Panc1 (cell line): Measurements from ENCODE around the gene SCYGR5. TPM values are rescaled to one million over a fixed set of nuclear protein-coding genes. Genes with fewer than 3 reads are reported as not detected.

Experiments
- ATAC-seq: fragments of 200-7000 bp; cut with Tn5 transposase; 2 replicates; pipeline ENCODE4 v1.9.1; 2020; ENCODE audit warnings: mild to moderate bottlenecking, moderate library complexity
- BruUV-seq: library from RNA; stranded (reverse); fragments of 400-500 nt; replicated peaks from 2 replicates; lab custom pipeline; 2021; lab: Mats Ljungman, UMichigan
- CTCF ChIA-PET: fragments of 300-600 bp; sonication (Branson Sonifier 250); formaldehyde crosslinking; loops from one replicate; lab custom pipeline; 2022; ENCODE audit warnings: antibody characterized with exemption; lab: Charles Lee
- POLR2A ChIA-PET: fragments of 300-600 bp; sonication (Branson Sonifier 250); formaldehyde crosslinking; loops from one replicate; lab custom pipeline; 2022; ENCODE audit warnings: antibody characterized with exemption; lab: Charles Lee
- DNase-seq: peaks from one replicate; pipeline ENCODE4 v3.0.0-alpha.2; 2010; ENCODE audit warnings: low read depth, low spot score
- H3K27ac ChIP-seq: 2 replicates; pipeline ENCODE4 v1.5.1; 2011; ENCODE audit warnings: mild to moderate bottlenecking, low read length, inconsistent platforms
- H3K27me3 ChIP-seq: fragments of 200-500 bp; sonication (Bioruptor generic); 2 replicates; pipeline ENCODE4 v1.6.0; 2014; ENCODE audit warnings: low read length, inconsistent platforms; ENCODE audit not compliant: control insufficient read depth, insufficient read depth
- H3K36me3 ChIP-seq: fragments of 200-500 bp; sonication (Bioruptor generic); 2 replicates; pipeline ENCODE4 v1.5.1; 2014; ENCODE audit warnings: inconsistent platforms, mild to moderate bottlenecking, low read length, moderate library complexity; ENCODE audit not compliant: control insufficient read depth, insufficient read depth
- H3K4me1 ChIP-seq: 2 replicates; pipeline ENCODE4 v1.5.1; 2011; ENCODE audit warnings: inconsistent platforms, mild to moderate bottlenecking, low read length, moderate library complexity; ENCODE audit not compliant: control insufficient read depth, insufficient read depth
- H3K4me3 ChIP-seq, 2 experiments: 2 replicates each; pipeline ENCODE4 v1.5.1; 2011 to 2012; ENCODE audit warnings: low read depth in 2 of 2, low read length in 2 of 2, mild to moderate bottlenecking in 2 of 2, inconsistent platforms in 1 of 2, moderate library complexity in 1 of 2
- H3K9me3 ChIP-seq: fragments of 200-500 bp; sonication (Bioruptor generic); 2 replicates; pipeline ENCODE4 v1.5.1; 2014; ENCODE audit warnings: low read depth, mild to moderate bottlenecking, inconsistent platforms, low read length, moderate library complexity; ENCODE audit not compliant: control insufficient read depth, insufficient read depth
- CTCF ChIP-seq: fragments of 450-650 bp; IDR thresholded peaks from 2 replicates; pipeline ENCODE4 v1.5.1; 2017; ENCODE audit warnings: mild to moderate bottlenecking
- POLR2AphosphoS5 ChIP-seq: IDR thresholded peaks from 2 replicates; pipeline ENCODE4 v1.6.1; 2012; ENCODE audit warnings: mild to moderate bottlenecking, low read depth, low read length, moderate library complexity
- SIN3A ChIP-seq: IDR thresholded peaks from 2 replicates; pipeline ENCODE4 v1.6.1; 2012; ENCODE audit warnings: low read depth, mild to moderate bottlenecking, low read length, moderate library complexity, borderline replicate concordance; ENCODE audit not compliant: insufficient read depth
- TCF7L2 ChIP-seq: IDR thresholded peaks from 2 replicates; pipeline ENCODE4 v1.6.1; 2011; ENCODE audit warnings: mild to moderate bottlenecking, low read depth, low read length, inconsistent platforms
- in situ Hi-C: cut with HindIII; loops from 2 replicates; pipeline ENCODE4 v1.10.0; 2016; ENCODE audit warnings: low sequenced_read_pairs, low pct_unique_long_range_greater_than_20kb
- intact Hi-C: fragments of 100-400 bp; cut with micrococcal nuclease; formaldehyde crosslinking; loops from one replicate; pipeline ENCODE4 v1.10.0; 2022; ENCODE audit not compliant: unreplicated experiment
- total RNA-seq: library from RNA; stranded (reverse); gene quantifications from one replicate; pipeline ENCODE4 v1.2.1, GENCODE V29; 2021; ENCODE audit not compliant: unreplicated experiment
- TF ChIP-seq, protein P1 (sequence below), 2 experiments: IDR thresholded peaks; 2 replicates each; pipeline ENCODE4 v1.6.1; 2011 to 2012; ENCODE audit warnings: low read depth in 2 of 2, control low read depth in 1 of 2, low read length in 1 of 2, mild to moderate bottlenecking in 1 of 2, moderate library complexity in 1 of 2; ENCODE audit not compliant: insufficient read depth in 1 of 2

SCYGR5 gene
- total RNA-seq, 1 experiment from 2014 or later, result not detected

DNA sequence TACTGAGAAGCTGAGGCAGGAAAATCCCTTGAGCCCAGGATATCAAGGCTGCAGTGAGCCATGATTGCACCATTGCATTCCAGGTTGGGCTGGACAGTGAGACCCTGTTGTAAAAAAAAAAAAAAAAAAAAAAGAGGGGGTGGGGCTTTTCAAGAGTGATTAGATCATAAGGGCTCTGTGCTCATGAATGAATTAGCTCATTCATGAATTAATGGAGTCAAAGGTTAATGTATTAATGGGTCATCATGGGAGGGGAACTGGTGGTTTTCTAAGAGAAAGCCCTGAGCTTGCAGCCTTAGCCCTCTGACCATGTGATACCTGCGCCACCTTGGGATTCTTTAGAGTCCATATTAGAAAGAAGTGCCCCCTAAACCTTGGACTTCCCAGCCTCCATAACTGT, 46.7 kb downstream of the SCYGR5 start:
- no TSS peak for BruUV-seq
- H3K27me3 ChIP-seq, result no peaks in the 10 kb centered on the region
- no peak overlapping the region for H3K4me3 ChIP-seq
- in situ Hi-C loops (no loop called here), intact Hi-C loops (no loop called here)
- no peak overlapping the region for H3K27ac ChIP-seq
- CTCF ChIA-PET, result interaction anchor here (0.7 to 1.6 kb wide), 2 partner anchors 55 to 69 kb away, joined by 9 to 10 read pairs; no protein-coding TSS in a partner anchor
- POLR2A ChIA-PET, result interaction anchor here (0.6 kb wide), 1 partner anchor 27 kb away, joined by 3 read pairs; no protein-coding TSS in a partner anchor
- no peak for ATAC-seq
- no peak for DNase-seq
- TF ChIP-seq CTCF (no peak), TCF7L2 (no peak), SIN3A (no peak), POLR2AphosphoS5 (no peak)
- TF ChIP-seq, protein P1, sequence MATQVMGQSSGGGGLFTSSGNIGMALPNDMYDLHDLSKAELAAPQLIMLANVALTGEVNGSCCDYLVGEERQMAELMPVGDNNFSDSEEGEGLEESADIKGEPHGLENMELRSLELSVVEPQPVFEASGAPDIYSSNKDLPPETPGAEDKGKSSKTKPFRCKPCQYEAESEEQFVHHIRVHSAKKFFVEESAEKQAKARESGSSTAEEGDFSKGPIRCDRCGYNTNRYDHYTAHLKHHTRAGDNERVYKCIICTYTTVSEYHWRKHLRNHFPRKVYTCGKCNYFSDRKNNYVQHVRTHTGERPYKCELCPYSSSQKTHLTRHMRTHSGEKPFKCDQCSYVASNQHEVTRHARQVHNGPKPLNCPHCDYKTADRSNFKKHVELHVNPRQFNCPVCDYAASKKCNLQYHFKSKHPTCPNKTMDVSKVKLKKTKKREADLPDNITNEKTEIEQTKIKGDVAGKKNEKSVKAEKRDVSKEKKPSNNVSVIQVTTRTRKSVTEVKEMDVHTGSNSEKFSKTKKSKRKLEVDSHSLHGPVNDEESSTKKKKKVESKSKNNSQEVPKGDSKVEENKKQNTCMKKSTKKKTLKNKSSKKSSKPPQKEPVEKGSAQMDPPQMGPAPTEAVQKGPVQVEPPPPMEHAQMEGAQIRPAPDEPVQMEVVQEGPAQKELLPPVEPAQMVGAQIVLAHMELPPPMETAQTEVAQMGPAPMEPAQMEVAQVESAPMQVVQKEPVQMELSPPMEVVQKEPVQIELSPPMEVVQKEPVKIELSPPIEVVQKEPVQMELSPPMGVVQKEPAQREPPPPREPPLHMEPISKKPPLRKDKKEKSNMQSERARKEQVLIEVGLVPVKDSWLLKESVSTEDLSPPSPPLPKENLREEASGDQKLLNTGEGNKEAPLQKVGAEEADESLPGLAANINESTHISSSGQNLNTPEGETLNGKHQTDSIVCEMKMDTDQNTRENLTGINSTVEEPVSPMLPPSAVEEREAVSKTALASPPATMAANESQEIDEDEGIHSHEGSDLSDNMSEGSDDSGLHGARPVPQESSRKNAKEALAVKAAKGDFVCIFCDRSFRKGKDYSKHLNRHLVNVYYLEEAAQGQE (IDR thresholded peaks at IDR 0.05; ENCODE audit: insufficient read depth in 1 of 2, low read depth in 2 of 2, low read length in 1 of 2), result no peak
- H3K36me3 ChIP-seq, result no peaks in the 10 kb centered on the region
- no peaks in the 10 kb centered on the region for H3K9me3 ChIP-seq
- H3K4me1 ChIP-seq, result no peaks in the 10 kb centered on the region

GRCh38 chr2:227716501-227716900, 49.9 kb downstream of the SCYGR5 start:
- POLR2A ChIA-PET, result interaction anchor here (0.7 kb wide), 1 partner anchor 8 kb away, joined by 3 read pairs; the partner anchor contains the start of gene SCYGR6
- H3K9me3 ChIP-seq, result no peaks in the 10 kb centered on the region
- CTCF ChIA-PET, result no interaction called here
- DNase-seq (no peak), ATAC-seq (no peak)
- intact Hi-C loops (no loop called here), in situ Hi-C loops (no loop called here)
- no TSS peak for BruUV-seq
- H3K4me1 ChIP-seq, result no peaks in the 10 kb centered on the region
- TF ChIP-seq SIN3A (no peak), CTCF (no peak), TCF7L2 (no peak), POLR2AphosphoS5 (no peak)
- TF ChIP-seq, protein P1 (IDR thresholded peaks at IDR 0.05; ENCODE audit: insufficient read depth in 1 of 2, low read depth in 2 of 2, low read length in 1 of 2), result no peak
- no peak overlapping the region for H3K4me3 ChIP-seq
- no peaks in the 10 kb centered on the region for H3K36me3 ChIP-seq
- no peak overlapping the region for H3K27ac ChIP-seq
- H3K27me3 ChIP-seq, result no peaks in the 10 kb centered on the region
